IMR-90 (cell line): ENCODE data around the gene IL21R.

Source experiments
- BHLHE40 ChIP-seq: fragments of 150-350 bp; IDR thresholded peaks from 2 replicates; pipeline ENCODE4 v1.6.1; 2016; ENCODE audit warnings: mild to moderate bottlenecking, low read depth, low read length
- CEBPB ChIP-seq: IDR thresholded peaks from 2 replicates; pipeline ENCODE4 v1.6.1; 2012; ENCODE audit warnings: low read depth, low read length, improper control_type of control experiment
- CTCF ChIP-seq: conservative IDR thresholded peaks from 2 replicates; pipeline ENCODE4 v1.5.1; 2012; ENCODE audit warnings: mild to moderate bottlenecking, low read depth, low read length, improper control_type of control experiment
- MAFK ChIP-seq: IDR thresholded peaks from 2 replicates; pipeline ENCODE4 v1.6.1; 2012; ENCODE audit warnings: low read depth, low read length, improper control_type of control experiment
- MAZ ChIP-seq: IDR thresholded peaks from 2 replicates; pipeline ENCODE4 v1.6.1; 2012; ENCODE audit warnings: low read depth, mild to moderate bottlenecking, low read length, improper control_type of control experiment, moderate library complexity, borderline replicate concordance
- MXI1 ChIP-seq: IDR thresholded peaks from 2 replicates; pipeline ENCODE4 v1.6.1; 2012; ENCODE audit warnings: low read depth, mild to moderate bottlenecking, low read length, moderate library complexity, borderline replicate concordance
- POLR2A ChIP-seq: IDR thresholded peaks from 2 replicates; pipeline ENCODE4 v1.6.1; 2012; ENCODE audit warnings: mild to moderate bottlenecking, low read depth, low read length
- RAD21 ChIP-seq: IDR thresholded peaks from 2 replicates; pipeline ENCODE4 v1.6.1; 2012; ENCODE audit warnings: low read length, improper control_type of control experiment
- SMC3 ChIP-seq: fragments of 150-350 bp; IDR thresholded peaks from 2 replicates; pipeline ENCODE4 v1.6.1; 2016; ENCODE audit warnings: low read depth, mild to moderate bottlenecking, antibody characterized with exemption, low read length, moderate library complexity

- TF ChIP-seq POLR2A (no peak), CTCF (no peak), CEBPB (no peak), SMC3 (no peak), MXI1 (no peak), BHLHE40 (no peak), MAFK (no peak), MAZ (no peak), RAD21 (no peak)
These were observed 58.2 kb downstream of the IL21R start for GRCh38 chr16:27460213-27460612.
